Natural killer cell (primary cell): ENCODE measurements around the gene BCL2L1. TPM values are rescaled to one million over a fixed set of nuclear protein-coding genes. Genes with fewer than 3 reads are reported as not detected.

Experiments
- ATAC-seq, 3 donors: fragments of 150-1000 bp in 2 of 3; fragments of 200-7000 bp in 1 of 3; cut with Tn5 transposase; 1 replicate in 1 of 3; 2 replicates in 2 of 3; pipeline ENCODE4 v1.10.0; 2021; ENCODE audit warnings: mild to moderate bottlenecking in 2 of 3, moderate library complexity in 2 of 3
- DNase-seq, 2 donors: peaks; one replicate each; pipeline versions ENCODE4 v3.0.0 to v3.0.0-alpha.2; 2013 to 2021; ENCODE audit warnings: mixed read lengths in 1 of 2
- H3K27ac ChIP-seq: one replicate; pipeline ENCODE4 v1.5.1; 2013; ENCODE audit warnings: mild to moderate bottlenecking, low read length
- H3K27me3 ChIP-seq: one replicate; pipeline ENCODE4 v1.6.1; 2013; ENCODE audit warnings: low read length; ENCODE audit not compliant: control insufficient read depth, insufficient read depth
- H3K36me3 ChIP-seq: one replicate; pipeline ENCODE4 v1.6.1; 2013; ENCODE audit warnings: low read length; ENCODE audit not compliant: control insufficient read depth, insufficient read depth
- H3K4me1 ChIP-seq: one replicate; pipeline ENCODE4 v1.6.1; 2013; ENCODE audit warnings: low read length; ENCODE audit not compliant: control insufficient read depth, insufficient read depth
- H3K4me3 ChIP-seq: one replicate; pipeline ENCODE4 v1.5.1; 2013; ENCODE audit warnings: low read length
- H3K9me3 ChIP-seq: one replicate; pipeline ENCODE4 v1.6.1; 2013; ENCODE audit warnings: low read length; ENCODE audit not compliant: control insufficient read depth, insufficient read depth
- H3K27ac Mint-ChIP-seq, 2 donors: one replicate each; pipeline ENCODE4 v1.8.0; 2022; ENCODE audit warnings: mild to moderate bottlenecking in 2 of 2, mixed read lengths in 2 of 2, moderate library complexity in 1 of 2
- H3K27me3 Mint-ChIP-seq, 2 donors: one replicate each; pipeline ENCODE4 v1.8.0; 2022; ENCODE audit warnings: low read depth in 2 of 2, mixed read lengths in 2 of 2
- H3K36me3 Mint-ChIP-seq: one replicate; pipeline ENCODE4 v1.8.0; 2022; ENCODE audit warnings: mixed read lengths
- H3K4me1 Mint-ChIP-seq, 2 donors: one replicate each; pipeline ENCODE4 v1.8.0; 2022; ENCODE audit warnings: mixed read lengths in 2 of 2
- H3K4me3 Mint-ChIP-seq: one replicate; pipeline ENCODE4 v1.8.0; 2022; ENCODE audit warnings: mild to moderate bottlenecking, moderate library complexity, mixed read lengths
- H3K9me3 Mint-ChIP-seq, 2 donors: one replicate each; pipeline ENCODE4 v1.8.0; 2022; ENCODE audit warnings: mixed read lengths in 2 of 2
- WGBS: methylation state at CpG from one replicate; pipeline ENCODE4 v1.1.7; 2013; ENCODE audit warnings: missing lambda C conversion rate; ENCODE audit not compliant: insufficient coverage; 5-methylcytosine and 5-hydroxymethylcytosine counted together
- intact Hi-C: fragments of 100-400 bp; cut with micrococcal nuclease; formaldehyde crosslinking; loops from one replicate; pipeline ENCODE4 v1.14.2; 2022
- total RNA-seq, 4 donors: library from RNA; stranded (reverse); fragments of 120-200 nt in 1 of 4; gene quantifications; one replicate each; pipeline versions ENCODE4 v1.2.3 to v1.2.4, GENCODE V29; 2013 to 2022
- TF ChIP-seq, protein P1 (sequence below): fragments of 200-600 bp; IDR thresholded peaks from one replicate; pipeline ENCODE4 v1.8.0; 2022; ENCODE audit warnings: antibody characterized with exemption

The BCL2L1 gene
- total RNA-seq, 3 donors from 2014 or later (not counting 1 experiment from before 2014, with no cell fraction given), result 67.4 to 92.6 (median 78.6) TPM

DNA sequence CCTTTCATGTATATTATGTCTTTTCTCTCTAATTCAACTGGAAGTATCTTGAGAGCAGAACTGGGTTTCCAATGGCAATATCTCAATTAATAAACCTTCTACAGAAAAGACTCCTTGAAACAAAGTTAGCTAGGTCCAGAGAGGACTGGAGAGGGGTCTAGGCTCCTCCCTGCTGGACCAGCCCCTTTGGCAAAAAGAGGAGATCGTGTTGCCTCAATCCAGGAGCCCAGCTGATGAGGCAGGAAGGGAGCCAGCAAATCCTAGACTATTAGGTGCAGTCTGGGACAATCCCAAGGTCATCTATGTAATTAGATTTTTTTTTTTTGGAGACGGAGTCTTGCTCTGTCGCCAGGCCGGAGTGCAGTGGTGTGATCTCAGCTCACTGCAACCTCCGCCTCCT is 21.9 kb downstream of the BCL2L1 start:
- DNase-seq, result no peak
- H3K9me3 Mint-ChIP-seq, result no peaks in the 10 kb centered on the region
- Histone ChIP-seq H3K4me1 (peaks cover 39% of the 10 kb centered on the region), H3K27ac (peak overlapping the region; percentile 4), H3K9me3 (no peaks in the 10 kb centered on the region), H3K4me3 (no peak overlapping the region), H3K36me3 (peaks cover 16% of the 10 kb centered on the region), H3K27me3 (no peaks in the 10 kb centered on the region)
- peaks cover 57 to 71% of the 10 kb centered on the region in 2 donors for H3K4me1 Mint-ChIP-seq
- 100% methylated on average over 5 of the region's 5 CpGs for WGBS
- peak overlapping the region; percentile 79 to 89 for H3K27ac Mint-ChIP-seq
- intact Hi-C loops, result no loop called here
- H3K27me3 Mint-ChIP-seq, result no peaks in the 10 kb centered on the region
- peaks cover 10% of the 10 kb centered on the region for H3K36me3 Mint-ChIP-seq
- no peak overlapping the region for H3K4me3 Mint-ChIP-seq
- TF ChIP-seq, protein P1, sequence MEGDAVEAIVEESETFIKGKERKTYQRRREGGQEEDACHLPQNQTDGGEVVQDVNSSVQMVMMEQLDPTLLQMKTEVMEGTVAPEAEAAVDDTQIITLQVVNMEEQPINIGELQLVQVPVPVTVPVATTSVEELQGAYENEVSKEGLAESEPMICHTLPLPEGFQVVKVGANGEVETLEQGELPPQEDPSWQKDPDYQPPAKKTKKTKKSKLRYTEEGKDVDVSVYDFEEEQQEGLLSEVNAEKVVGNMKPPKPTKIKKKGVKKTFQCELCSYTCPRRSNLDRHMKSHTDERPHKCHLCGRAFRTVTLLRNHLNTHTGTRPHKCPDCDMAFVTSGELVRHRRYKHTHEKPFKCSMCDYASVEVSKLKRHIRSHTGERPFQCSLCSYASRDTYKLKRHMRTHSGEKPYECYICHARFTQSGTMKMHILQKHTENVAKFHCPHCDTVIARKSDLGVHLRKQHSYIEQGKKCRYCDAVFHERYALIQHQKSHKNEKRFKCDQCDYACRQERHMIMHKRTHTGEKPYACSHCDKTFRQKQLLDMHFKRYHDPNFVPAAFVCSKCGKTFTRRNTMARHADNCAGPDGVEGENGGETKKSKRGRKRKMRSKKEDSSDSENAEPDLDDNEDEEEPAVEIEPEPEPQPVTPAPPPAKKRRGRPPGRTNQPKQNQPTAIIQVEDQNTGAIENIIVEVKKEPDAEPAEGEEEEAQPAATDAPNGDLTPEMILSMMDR, result no peak
- ATAC-seq, result no peak

DNA sequence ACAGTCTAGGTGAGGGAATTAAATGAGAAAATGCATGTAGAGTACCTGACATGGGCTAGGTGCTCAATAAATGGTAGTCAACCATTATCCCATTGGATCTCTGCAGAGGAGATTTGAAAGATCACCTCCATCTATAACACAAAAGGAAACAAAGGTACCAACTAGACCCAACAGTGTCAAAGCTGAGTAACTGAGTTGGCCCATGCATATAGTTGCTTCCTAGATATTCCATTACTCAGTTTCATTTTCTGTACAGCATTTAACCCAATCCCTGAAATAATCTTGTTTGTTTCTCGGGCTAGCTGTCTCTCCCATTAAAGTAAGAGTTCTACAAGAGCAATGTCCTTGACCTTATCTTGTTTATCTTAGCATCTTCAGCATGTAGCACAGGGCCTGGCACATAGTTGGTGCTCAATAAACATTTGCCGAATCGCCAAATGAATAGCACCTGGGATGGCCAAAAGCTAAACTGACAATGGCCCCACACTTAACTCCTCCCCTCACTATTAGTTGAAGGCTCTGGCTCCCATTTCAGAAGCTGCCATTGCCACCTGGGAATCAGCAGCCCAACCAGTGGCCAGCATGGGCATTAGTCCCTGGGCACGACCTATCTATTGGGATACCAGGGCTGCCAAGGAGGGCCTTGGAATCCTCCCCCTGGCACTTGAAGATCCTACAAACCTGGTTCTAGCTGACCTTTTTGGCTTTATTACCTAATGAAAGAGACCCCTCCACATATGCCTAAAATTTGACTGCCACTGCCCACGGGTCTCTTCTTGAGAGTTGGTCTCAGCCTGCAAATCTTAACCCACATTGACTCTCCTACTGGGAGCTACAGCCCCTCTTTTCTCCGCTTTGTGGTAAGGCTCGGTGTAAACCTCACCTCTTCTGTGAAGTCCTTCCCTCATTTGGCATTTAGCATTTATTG is 22.6 kb downstream of the BCL2L1 start:
- H3K27me3 Mint-ChIP-seq, result no peaks in the 10 kb centered on the region
- H3K4me1 ChIP-seq, result peaks cover 39% of the 10 kb centered on the region
- H3K4me1 Mint-ChIP-seq, result peaks cover 57 to 71% of the 10 kb centered on the region in 2 donors
- 87% methylated on average over 7 of the region's 7 CpGs for WGBS
- ATAC-seq, result no peak
- H3K27ac ChIP-seq, result peak overlapping the region; percentile 4
- H3K4me3 Mint-ChIP-seq, result no peak overlapping the region
- H3K27me3 ChIP-seq, result no peaks in the 10 kb centered on the region
- H3K27ac Mint-ChIP-seq, result peak overlapping the region; percentile 79 to 89
- no peak for DNase-seq
- TF ChIP-seq, protein P1, result no peak
- peaks cover 12% of the 10 kb centered on the region for H3K36me3 ChIP-seq
- H3K4me3 ChIP-seq, result no peak overlapping the region
- peaks cover 10% of the 10 kb centered on the region for H3K36me3 Mint-ChIP-seq
- intact Hi-C loops, result no loop called here
- no peaks in the 10 kb centered on the region for H3K9me3 ChIP-seq
- no peaks in the 10 kb centered on the region for H3K9me3 Mint-ChIP-seq

DNA sequence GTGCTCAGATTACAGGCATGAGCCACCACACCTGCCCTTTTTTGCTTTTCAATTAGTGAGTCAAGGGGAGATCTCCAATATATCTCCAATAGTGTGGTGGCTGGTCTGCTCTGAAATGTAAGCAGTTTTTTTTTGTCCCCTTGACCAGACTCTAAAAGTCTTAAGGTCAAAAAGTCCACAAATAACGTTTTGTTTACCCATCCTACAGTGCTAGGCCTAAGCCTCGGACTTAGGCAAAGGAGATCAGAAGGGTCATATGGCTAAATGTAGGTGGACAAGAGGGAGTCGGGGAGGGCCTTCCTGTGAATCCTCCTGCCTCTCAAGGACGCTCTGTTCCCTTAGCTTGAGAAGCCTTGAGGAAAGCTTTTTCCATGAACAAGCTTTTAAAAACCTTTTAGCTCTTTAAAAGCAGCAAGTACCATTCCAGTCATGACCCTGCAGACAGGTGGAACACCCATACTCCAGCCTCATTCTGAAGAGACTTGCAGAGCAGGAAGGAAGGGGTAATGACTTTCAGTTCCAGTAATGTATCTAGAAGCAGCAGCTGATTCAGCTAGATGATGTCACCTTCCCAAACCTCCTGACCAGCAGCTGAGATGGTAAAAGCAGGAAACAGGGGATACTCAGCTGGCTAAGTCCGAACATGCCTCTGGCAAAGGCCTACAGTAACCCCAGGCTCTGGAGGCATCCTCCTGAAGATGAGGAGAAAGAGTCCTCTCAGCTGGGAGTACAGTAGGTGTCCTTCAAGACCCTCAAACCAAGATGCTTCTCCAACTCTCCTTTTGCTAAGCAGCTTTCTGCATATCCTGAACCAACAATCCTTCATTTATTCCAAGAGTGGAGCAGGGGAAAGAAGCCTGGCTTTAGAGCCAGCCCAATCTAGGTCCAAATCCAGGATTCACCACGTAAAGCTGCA is 23.6 kb downstream of the BCL2L1 start:
- peaks cover 10% of the 10 kb centered on the region for H3K36me3 Mint-ChIP-seq
- H3K4me1 Mint-ChIP-seq, result peaks cover 60 to 74% of the 10 kb centered on the region in 2 donors
- ATAC-seq, result peak; percentile 52 to 76 (median 73)
- H3K27ac Mint-ChIP-seq, result peak overlapping the region; percentile 79 to 89
- peak overlapping the region; percentile 71 for H3K4me3 Mint-ChIP-seq
- DNase-seq, result no peak
- peaks cover 48% of the 10 kb centered on the region for H3K4me1 ChIP-seq
- WGBS, result 76% methylated on average over 6 of the region's 6 CpGs
- TF ChIP-seq, protein P1, result no peak
- H3K9me3 ChIP-seq, result no peaks in the 10 kb centered on the region
- no peaks in the 10 kb centered on the region for H3K27me3 Mint-ChIP-seq
- no peak overlapping the region for H3K4me3 ChIP-seq
- H3K27me3 ChIP-seq, result no peaks in the 10 kb centered on the region
- no peaks in the 10 kb centered on the region for H3K9me3 Mint-ChIP-seq
- intact Hi-C loops, result no loop called here
- peaks cover 6% of the 10 kb centered on the region for H3K36me3 ChIP-seq
- peak overlapping the region; percentile 26 for H3K27ac ChIP-seq
